ENCODE data around the gene NOL4L.

Gene NOL4L

GRCh38 chr20:32397567-32398084, 187.5 kb downstream of the NOL4L start:
- no peak for DNase-seq

- DNase-seq, result no peak
These were observed 188.4 kb downstream of the NOL4L start for GRCh38 chr20:32396646-32397160.

GRCh38 chr20:32395066-32395465, 190.1 kb downstream of the NOL4L start:
- DNase-seq, result no peak
